ENCODE results near the gene GDF15. TPM values are rescaled to one million over a fixed set of nuclear protein-coding genes. Genes with fewer than 3 reads are reported as not detected.

The GDF15 gene
- total RNA-seq, 5 donors from 2014 or later (not counting 1 experiment from before 2014, with no cell fraction given), result 1.5 to 1.7 (median 1.5) TPM; not detected in 2

DNA sequence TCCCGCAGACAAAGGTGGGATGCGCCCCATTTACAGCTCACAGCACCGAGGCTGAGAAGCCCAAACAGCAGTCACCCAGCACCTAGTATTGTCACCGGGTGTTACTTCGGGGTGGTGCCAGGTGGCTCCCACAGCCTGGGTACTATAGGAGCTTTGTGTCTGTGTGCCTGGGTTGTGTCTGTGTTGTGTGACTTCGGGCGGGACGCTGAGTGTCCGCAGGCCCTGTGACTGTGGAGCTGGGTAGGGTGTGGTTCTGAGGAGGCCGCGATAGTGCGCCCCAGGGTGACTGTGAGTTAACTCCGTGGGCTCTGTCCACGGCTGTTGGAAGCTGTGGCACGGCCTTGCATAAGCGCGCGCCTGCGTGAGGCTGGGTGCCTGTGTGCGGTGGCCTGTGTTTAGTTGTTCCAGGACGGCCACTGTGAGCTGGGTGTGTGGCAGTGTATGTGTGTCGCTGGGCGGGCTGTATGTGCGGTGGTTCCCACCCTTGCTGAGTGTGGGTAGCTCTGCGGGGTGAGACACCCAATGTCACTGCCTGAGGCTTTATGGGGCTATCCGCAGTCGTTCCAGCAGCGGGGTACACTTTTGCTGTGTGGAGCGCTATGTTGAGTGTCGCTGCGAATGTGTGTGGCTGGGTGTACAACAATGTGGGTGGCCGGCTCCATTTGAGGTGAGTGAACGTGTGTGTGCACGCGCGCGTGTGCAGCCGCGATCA, 32.7 kb downstream of the GDF15 start:
- DNase-seq, result peak in 14 of 35 experiments; percentile 23 to 71 (median 47)
- WGBS (ENCODE audit: insufficient coverage), result 10% methylated on average over 39 of the region's 39 CpGs
- Histone ChIP-seq H3K4me1 (ENCODE audit: control insufficient read depth in 1 of 2, extremely low read depth in 1 of 2, insufficient read depth in 2 of 2, low read length in 2 of 2) (peaks cover 43 to 92% of the 10 kb centered on the region in 2 experiments), H3K27me3 (replicated peaks in 1 of 2; ENCODE audit: control insufficient read depth in 2 of 2, extremely low read depth in 1 of 2, insufficient read depth in 2 of 2, low read length in 1 of 2) (peaks cover 0 to 46% of the 10 kb centered on the region in 2 experiments), H3K9me3 (no peaks in the 10 kb centered on the region), H3K27ac (ENCODE audit: low read length) (peak overlapping the region; percentile 66), H3K4me3 (ENCODE audit: control insufficient read depth in 1 of 2, extremely low read depth in 1 of 2, low read length in 1 of 2) (peak overlapping the region; percentile 2 to 45), H3K36me3 (ENCODE audit: control insufficient read depth in 2 of 2, extremely low read depth in 1 of 2, insufficient read depth in 1 of 2, low read length in 1 of 2) (no peaks in the 10 kb centered on the region)
- Mint-ChIP-seq H3K9me3 (no peaks in the 10 kb centered on the region), H3K27me3 (peaks cover 18 to 20% of the 10 kb centered on the region in 2 donors), H3K4me1 (peaks cover 68 to 82% (median 82%) of the 10 kb centered on the region in 3 donors), H3K4me3 (peak overlapping the region; percentile 77 to 89 (median 81)), H3K27ac (peak overlapping the region; percentile 77 to 88), H3K36me3 (no peaks in the 10 kb centered on the region)
- ChIA-PET CTCF (interaction anchor here in 1 of 2 donors (0.6 to 1.2 kb wide), 4 partner anchors 30 to 414 kb away, joined by 3 to 4 read pairs (median 3); partner anchors contain the start of genes KXD1 and UPF1), POLR2A (interaction anchor here in 1 of 2 donors (1.0 kb wide), 1 partner anchor 137 kb away, joined by 5 read pairs; the partner anchor contains the start of gene JUND)
- ATAC-seq (replicated peaks in 1 of 4), result peak; percentile 21 to 44 (median 32)

DNA sequence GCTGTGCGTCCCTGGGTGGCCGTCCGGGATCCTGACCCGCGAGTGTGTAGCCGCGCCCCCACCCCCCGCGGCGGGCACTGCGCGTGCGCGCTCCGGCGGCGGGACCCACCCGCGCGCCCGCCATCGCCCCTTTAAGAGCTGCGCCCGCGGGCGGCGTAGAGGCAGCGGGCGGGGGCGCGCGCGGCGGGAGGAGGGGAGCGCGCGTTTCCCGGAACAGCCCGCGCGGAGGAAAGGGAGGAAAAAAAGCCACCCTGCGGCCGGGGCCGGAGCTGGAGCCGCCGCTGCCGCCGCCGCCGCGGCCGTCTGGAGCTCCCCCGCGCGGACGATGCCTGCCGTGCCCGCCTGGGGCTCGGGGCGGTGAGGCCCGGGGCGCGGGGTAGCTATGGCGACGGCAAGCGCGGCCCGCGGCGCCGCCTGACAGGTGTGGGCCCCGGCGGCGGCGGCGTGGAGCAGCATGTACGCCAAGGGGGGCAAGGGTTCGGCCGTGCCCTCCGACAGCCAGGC, 33.3 kb downstream of the GDF15 start, which contains the start of gene SSBP4:
SSBP4 (plus strand) TSS at position 204 of the 504 bp plus-strand sequence; CDS start at position 455, 251 bp downstream.
- CTCF ChIA-PET, result interaction anchor here (0.6 to 1.2 kb wide), 5 partner anchors 9 to 413 kb away, joined by 3 to 4 read pairs (median 3); partner anchors contain the start of genes KXD1 (in 1 of the 2) and UPF1 (in 1 of the 2)
- Histone ChIP-seq H3K27me3 (replicated peaks in 1 of 2; ENCODE audit: control insufficient read depth in 2 of 2, extremely low read depth in 1 of 2, insufficient read depth in 2 of 2, low read length in 1 of 2) (peaks cover 0 to 44% of the 10 kb centered on the region in 2 experiments), H3K27ac (ENCODE audit: low read length) (peak within 1 kb of the TSS; percentile 68), H3K9me3 (no peaks in the 10 kb centered on the region), H3K36me3 (ENCODE audit: control insufficient read depth in 2 of 2, extremely low read depth in 1 of 2, insufficient read depth in 1 of 2, low read length in 1 of 2) (no peaks in the 10 kb centered on the region), H3K4me3 (ENCODE audit: control insufficient read depth in 1 of 2, extremely low read depth in 1 of 2, low read length in 1 of 2) (peak within 1 kb of the TSS; percentile 55 to 77), H3K4me1 (ENCODE audit: control insufficient read depth in 1 of 2, extremely low read depth in 1 of 2, insufficient read depth in 2 of 2, low read length in 2 of 2) (peaks cover 47 to 94% of the 10 kb centered on the region in 2 experiments)
- H3K4me3 Mint-ChIP-seq, result peak within 1 kb of the TSS; percentile 83 to 92 (median 89)
- H3K27ac Mint-ChIP-seq, result peak within 1 kb of the TSS; percentile 90 to 95
- H3K27me3 Mint-ChIP-seq, result peaks cover 17 to 20% of the 10 kb centered on the region in 2 donors
- DNase-seq (peak in 34 of 35 experiments; percentile 43 to 83 (median 60)), ATAC-seq (replicated peaks in 1 of 4) (peak; percentile 63 to 69 (median 65))
- under 1% methylated on average over 80 of the region's 80 CpGs for WGBS (ENCODE audit: insufficient coverage)
- H3K4me1 Mint-ChIP-seq, result peaks cover 72 to 85% (median 84%) of the 10 kb centered on the region in 3 donors
- no peaks in the 10 kb centered on the region for H3K9me3 Mint-ChIP-seq
- POLR2A ChIA-PET, result interaction anchor here in 1 of 2 donors (1.0 kb wide), 1 partner anchor 138 kb away, joined by 5 read pairs; the partner anchor contains the start of gene JUND
- no peaks in the 10 kb centered on the region for H3K36me3 Mint-ChIP-seq

DNA sequence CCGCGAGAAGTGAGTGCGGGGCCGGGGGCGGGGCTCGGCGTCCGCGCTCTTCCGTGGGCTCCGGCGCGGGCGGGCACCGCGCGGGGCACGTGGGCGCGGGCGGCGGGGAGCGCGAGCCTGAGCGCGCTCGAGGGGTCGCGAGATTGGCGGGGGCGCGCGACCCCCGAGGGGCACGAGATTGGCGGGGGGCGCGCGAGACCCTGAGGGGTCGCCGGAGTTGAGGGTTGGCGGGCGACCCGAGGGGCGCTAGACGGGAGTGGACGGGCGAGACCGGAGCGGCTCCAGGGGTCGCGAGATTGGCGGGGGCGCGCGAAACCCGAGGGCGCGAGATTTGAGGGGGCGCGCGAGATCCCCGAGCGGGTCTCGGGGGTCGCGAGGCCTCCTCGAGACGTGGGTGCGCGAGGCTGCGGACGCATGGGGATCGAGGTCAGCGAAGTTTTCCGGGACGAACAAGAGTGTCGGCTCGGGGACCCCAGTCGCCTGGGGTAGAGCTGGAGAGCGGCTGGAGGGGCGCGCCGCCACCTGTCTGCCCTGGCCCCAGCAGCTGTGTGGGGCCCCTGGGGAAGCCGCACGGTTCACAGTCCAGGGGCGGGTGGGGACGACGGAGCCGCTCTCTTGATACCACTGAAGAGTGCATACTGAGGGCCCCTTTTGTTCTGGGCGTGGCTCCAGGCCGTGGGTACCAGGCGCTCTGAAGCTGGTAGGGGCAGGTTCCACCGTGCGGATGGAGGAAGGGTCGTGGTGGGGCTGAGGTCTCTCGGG, 33.9 kb downstream of the GDF15 start:
- Histone ChIP-seq H3K27me3 (replicated peaks in 1 of 2; ENCODE audit: control insufficient read depth in 2 of 2, extremely low read depth in 1 of 2, insufficient read depth in 2 of 2, low read length in 1 of 2) (peaks cover 0 to 38% of the 10 kb centered on the region in 2 experiments), H3K4me3 (ENCODE audit: control insufficient read depth in 1 of 2, extremely low read depth in 1 of 2, low read length in 1 of 2) (peak overlapping the region; percentile 55 to 77), H3K4me1 (ENCODE audit: control insufficient read depth in 1 of 2, extremely low read depth in 1 of 2, insufficient read depth in 2 of 2, low read length in 2 of 2) (peaks cover 45 to 94% of the 10 kb centered on the region in 2 experiments), H3K36me3 (ENCODE audit: control insufficient read depth in 2 of 2, extremely low read depth in 1 of 2, insufficient read depth in 1 of 2, low read length in 1 of 2) (no peaks in the 10 kb centered on the region), H3K9me3 (no peaks in the 10 kb centered on the region), H3K27ac (ENCODE audit: low read length) (peak overlapping the region; percentile 68)
- DNase-seq (peak in 16 of 35 experiments; percentile 25 to 65 (median 46)), ATAC-seq (replicated peaks in 1 of 4) (peak; percentile 14 to 34 (median 28))
- under 1% methylated on average over 97 of the region's 97 CpGs for WGBS (ENCODE audit: insufficient coverage)
- H3K9me3 Mint-ChIP-seq, result no peaks in the 10 kb centered on the region
- peaks cover 70 to 84% (median 78%) of the 10 kb centered on the region in 3 donors for H3K4me1 Mint-ChIP-seq
- H3K27ac Mint-ChIP-seq, result peak overlapping the region; percentile 90 to 95
- POLR2A ChIA-PET, result interaction anchor here in 1 of 2 donors (0.8 to 1.0 kb wide), 2 partner anchors 9 to 138 kb away, joined by 5 to 18 read pairs; partner anchors contain the start of gene JUND
- peak overlapping the region; percentile 83 to 92 (median 89) for H3K4me3 Mint-ChIP-seq
- CTCF ChIA-PET, result interaction anchor here (0.6 to 1.2 kb wide), 5 partner anchors 9 to 375 kb away, joined by 3 to 6 read pairs (median 3); partner anchors contain the start of gene KXD1 (in 1 of the 2)
- H3K36me3 Mint-ChIP-seq, result no peaks in the 10 kb centered on the region
- peaks cover 14 to 20% of the 10 kb centered on the region in 2 donors for H3K27me3 Mint-ChIP-seq

DNA sequence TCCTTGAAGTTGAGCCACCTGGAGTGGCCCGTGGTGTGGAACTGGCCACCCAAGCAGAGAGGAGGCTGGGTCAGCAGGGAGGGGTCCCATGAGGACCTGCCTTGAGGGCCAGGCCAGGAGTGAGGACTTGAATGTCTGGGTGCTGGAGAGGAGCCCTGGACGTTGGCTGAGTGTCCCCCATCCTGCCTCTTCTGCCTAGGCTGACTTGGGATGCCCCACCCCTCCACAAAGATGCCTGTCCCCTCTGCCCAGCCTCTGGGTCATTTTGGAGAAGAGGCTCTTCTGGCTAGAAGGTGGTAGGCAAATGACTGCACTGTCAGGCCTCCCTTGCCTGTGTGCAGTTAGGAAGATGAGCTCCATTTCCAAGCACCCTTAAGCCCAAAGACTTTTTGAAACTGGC, 35.0 kb downstream of the GDF15 start:
- Histone ChIP-seq H3K4me1 (ENCODE audit: control insufficient read depth in 1 of 2, extremely low read depth in 1 of 2, insufficient read depth in 2 of 2, low read length in 2 of 2) (peaks cover 40 to 94% of the 10 kb centered on the region in 2 experiments), H3K4me3 (ENCODE audit: control insufficient read depth in 1 of 2, extremely low read depth in 1 of 2, low read length in 1 of 2) (peak overlapping the region in 1 of 2 donors; percentile 77), H3K36me3 (ENCODE audit: control insufficient read depth in 2 of 2, extremely low read depth in 1 of 2, insufficient read depth in 1 of 2, low read length in 1 of 2) (no peaks in the 10 kb centered on the region), H3K27ac (ENCODE audit: low read length) (peak overlapping the region; percentile 68), H3K27me3 (replicated peaks in 1 of 2; ENCODE audit: control insufficient read depth in 2 of 2, extremely low read depth in 1 of 2, insufficient read depth in 2 of 2, low read length in 1 of 2) (peaks cover 0 to 27% of the 10 kb centered on the region in 2 experiments), H3K9me3 (no peaks in the 10 kb centered on the region)
- Mint-ChIP-seq H3K36me3 (no peaks in the 10 kb centered on the region), H3K27me3 (peaks cover 14 to 18% of the 10 kb centered on the region in 2 donors), H3K4me3 (peak overlapping the region; percentile 83 to 92 (median 89)), H3K9me3 (no peaks in the 10 kb centered on the region), H3K4me1 (peaks cover 69 to 83% (median 72%) of the 10 kb centered on the region in 3 donors), H3K27ac (peak overlapping the region; percentile 90 to 95)
- ChIA-PET POLR2A (interaction anchor here in 1 of 2 donors (0.6 kb wide), 1 partner anchor 228 kb away, joined by 3 read pairs; the partner anchor contains the start of gene MPV17L2), CTCF (no interaction called here)
- WGBS (ENCODE audit: insufficient coverage), result no CpG with 5 or more reads among the region's 2 CpGs
- DNase-seq, result no peak
- no peak for ATAC-seq (replicated peaks in 1 of 4)

DNA sequence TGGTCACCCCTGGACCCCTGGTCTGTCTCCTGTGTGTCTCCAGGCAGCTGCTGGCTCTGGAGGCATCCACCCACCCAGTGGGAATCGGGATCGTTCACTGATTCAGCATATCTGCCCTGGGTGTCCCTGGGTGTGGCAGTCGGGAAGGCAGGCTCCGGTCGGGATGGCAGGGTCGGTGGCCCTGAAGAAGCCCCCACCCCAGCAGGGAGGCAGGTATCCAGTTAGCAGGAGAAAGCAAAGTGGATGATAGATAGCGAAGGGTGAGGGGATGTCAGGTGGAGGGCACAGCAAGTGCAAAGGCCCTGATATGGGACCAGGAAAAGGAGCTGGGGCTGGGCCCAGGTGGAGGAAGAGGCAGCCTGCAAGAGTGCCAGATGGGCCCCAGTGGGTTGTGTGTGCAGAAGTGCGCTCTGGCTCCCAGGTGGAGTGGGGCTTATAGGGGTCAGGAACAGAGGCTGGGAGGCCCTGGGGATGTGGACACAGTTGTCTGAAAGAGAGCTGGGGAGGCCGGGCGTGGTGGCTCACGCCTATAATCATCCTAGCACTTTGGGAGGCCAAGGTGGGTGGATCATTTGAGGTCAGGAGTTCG, 35.5 kb downstream of the GDF15 start:
- Mint-ChIP-seq H3K36me3 (no peaks in the 10 kb centered on the region), H3K4me1 (peaks cover 68 to 82% (median 69%) of the 10 kb centered on the region in 3 donors), H3K9me3 (no peaks in the 10 kb centered on the region), H3K27me3 (peaks cover 11 to 15% of the 10 kb centered on the region in 2 donors), H3K27ac (peak overlapping the region; percentile 90 to 95), H3K4me3 (peak overlapping the region; percentile 46 to 92 (median 89))
- no peaks in the 10 kb centered on the region for H3K36me3 ChIP-seq (ENCODE audit: control insufficient read depth in 2 of 2, extremely low read depth in 1 of 2, insufficient read depth in 1 of 2, low read length in 1 of 2)
- 68% methylated on average over 11 of the region's 12 CpGs for WGBS (ENCODE audit: insufficient coverage)
- DNase-seq (no peak), ATAC-seq (replicated peaks in 1 of 4) (no peak)
- peaks cover 0 to 22% of the 10 kb centered on the region in 2 experiments for H3K27me3 ChIP-seq (replicated peaks in 1 of 2; ENCODE audit: control insufficient read depth in 2 of 2, extremely low read depth in 1 of 2, insufficient read depth in 2 of 2, low read length in 1 of 2)
- H3K9me3 ChIP-seq, result no peaks in the 10 kb centered on the region
- H3K4me1 ChIP-seq (ENCODE audit: control insufficient read depth in 1 of 2, extremely low read depth in 1 of 2, insufficient read depth in 2 of 2, low read length in 2 of 2), result peaks cover 40 to 94% of the 10 kb centered on the region in 2 experiments
- peak overlapping the region; percentile 68 for H3K27ac ChIP-seq (ENCODE audit: low read length)
- peak overlapping the region in 1 of 2 donors; percentile 77 for H3K4me3 ChIP-seq (ENCODE audit: control insufficient read depth in 1 of 2, extremely low read depth in 1 of 2, low read length in 1 of 2)
- ChIA-PET POLR2A (interaction anchor here in 1 of 2 donors (0.5 to 0.6 kb wide), 2 partner anchors 229 to 688 kb away, joined by 3 read pairs; partner anchors contain the start of gene MPV17L2), CTCF (interaction anchor here in 1 of 2 donors (0.5 kb wide), 1 partner anchor 132 kb away, joined by 3 read pairs; no protein-coding TSS in a partner anchor)

Data from T-cell (primary cell).